Stimulated activated memory B cell treated with anti-CD40 and anti-IgM and Interleukin-4, amounts not matched to agents 10 μg/mL and 1 μg/mL and 100 μg/mL, for 72 hours (primary cell): ENCODE results near the gene YTHDC1.

ENCODE experiments used
- ATAC-seq: fragments of 150-1000 bp; cut with Tn5 transposase; 2 replicates; pipeline ENCODE4 v1.10.0; 2021
- H3K27ac Mint-ChIP-seq: one replicate; pipeline ENCODE4 v1.8.0; 2022; ENCODE audit warnings: mild to moderate bottlenecking, mixed read lengths
- H3K27me3 Mint-ChIP-seq: one replicate; pipeline ENCODE4 v1.8.0; 2022; ENCODE audit warnings: mixed read lengths
- H3K36me3 Mint-ChIP-seq: one replicate; pipeline ENCODE4 v1.8.0; 2022; ENCODE audit warnings: mixed read lengths
- H3K4me1 Mint-ChIP-seq: one replicate; pipeline ENCODE4 v1.8.0; 2022; ENCODE audit warnings: mixed read lengths
- H3K4me3 Mint-ChIP-seq: one replicate; pipeline ENCODE4 v1.8.0; 2022; ENCODE audit warnings: mild to moderate bottlenecking, moderate library complexity, mixed read lengths
- H3K9me3 Mint-ChIP-seq: one replicate; pipeline ENCODE4 v1.8.0; 2022; ENCODE audit warnings: mixed read lengths

The YTHDC1 gene

DNA sequence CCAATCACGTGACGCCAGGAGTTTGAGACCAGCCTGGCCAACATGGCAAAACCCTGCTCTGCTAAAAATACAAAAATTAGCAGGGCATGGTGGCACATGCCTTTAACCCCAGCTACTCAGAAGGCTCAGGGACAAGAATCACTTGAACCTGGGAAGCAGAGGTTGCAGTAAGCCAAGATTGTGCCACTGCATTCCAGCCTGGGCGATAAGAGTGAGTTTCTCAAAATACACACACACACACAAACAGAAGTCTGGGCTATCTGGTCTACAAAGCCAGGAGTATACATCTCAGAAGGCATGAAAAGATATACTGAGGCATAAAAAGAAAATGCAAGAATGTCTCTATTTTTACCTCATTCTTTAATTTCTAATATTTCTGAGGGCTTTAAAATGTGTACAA, 11.3 kb downstream of the YTHDC1 start:
- no peak overlapping the region for H3K4me3 Mint-ChIP-seq
- H3K36me3 Mint-ChIP-seq, result peaks cover 22% of the 10 kb centered on the region
- ATAC-seq, result no peak
- H3K4me1 Mint-ChIP-seq, result peaks cover 18% of the 10 kb centered on the region
- no peak overlapping the region for H3K27ac Mint-ChIP-seq
- H3K27me3 Mint-ChIP-seq, result no peaks in the 10 kb centered on the region
- H3K9me3 Mint-ChIP-seq, result no peaks in the 10 kb centered on the region

DNA sequence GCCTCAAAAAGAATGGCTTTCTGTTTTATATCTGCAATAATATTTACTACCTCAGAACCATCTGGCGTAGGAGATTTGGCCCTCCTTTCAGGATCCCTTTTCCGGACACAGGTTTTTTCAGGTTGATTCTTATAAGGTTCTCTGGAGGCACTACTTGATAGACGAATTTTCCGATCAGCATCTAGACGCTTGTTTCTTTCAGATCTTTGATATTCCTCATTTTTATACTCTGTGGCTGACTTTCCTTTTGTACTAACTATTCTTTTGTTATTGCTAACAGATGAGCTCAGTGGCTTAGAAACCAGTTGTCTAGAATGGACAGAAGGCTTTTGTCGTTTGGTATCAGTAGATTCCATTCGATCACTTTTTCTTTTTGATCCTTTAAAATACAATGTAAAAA, 12.4 kb downstream of the YTHDC1 start:
- Mint-ChIP-seq H3K4me1 (peaks cover 18% of the 10 kb centered on the region), H3K27ac (no peak overlapping the region), H3K9me3 (no peaks in the 10 kb centered on the region), H3K27me3 (no peaks in the 10 kb centered on the region), H3K4me3 (no peak overlapping the region), H3K36me3 (peaks cover 30% of the 10 kb centered on the region)
- ATAC-seq, result no peak

DNA sequence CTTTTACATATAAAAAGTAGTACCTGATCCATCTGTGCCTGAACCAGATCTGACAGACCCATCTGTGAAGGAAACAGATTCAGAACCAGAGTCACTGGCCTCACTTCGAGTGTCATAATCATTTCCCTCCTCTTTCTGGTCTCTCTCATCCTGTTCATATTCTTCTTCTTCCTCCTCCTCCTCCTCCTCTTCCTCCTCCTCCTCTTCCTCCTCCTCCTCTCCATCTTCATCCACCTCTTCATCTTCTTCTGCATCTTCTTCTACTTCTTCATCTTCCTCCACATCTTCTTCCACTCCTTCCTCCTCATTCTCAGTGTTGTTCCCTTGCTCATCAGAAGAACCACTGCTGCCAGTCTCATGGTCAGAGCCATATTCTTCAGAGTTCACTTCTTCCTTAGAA, 12.9 kb downstream of the YTHDC1 start:
- Mint-ChIP-seq H3K4me1 (peaks cover 15% of the 10 kb centered on the region), H3K36me3 (peaks cover 31% of the 10 kb centered on the region), H3K27ac (no peak overlapping the region), H3K9me3 (no peaks in the 10 kb centered on the region), H3K4me3 (no peak overlapping the region), H3K27me3 (no peaks in the 10 kb centered on the region)
- no peak for ATAC-seq

DNA sequence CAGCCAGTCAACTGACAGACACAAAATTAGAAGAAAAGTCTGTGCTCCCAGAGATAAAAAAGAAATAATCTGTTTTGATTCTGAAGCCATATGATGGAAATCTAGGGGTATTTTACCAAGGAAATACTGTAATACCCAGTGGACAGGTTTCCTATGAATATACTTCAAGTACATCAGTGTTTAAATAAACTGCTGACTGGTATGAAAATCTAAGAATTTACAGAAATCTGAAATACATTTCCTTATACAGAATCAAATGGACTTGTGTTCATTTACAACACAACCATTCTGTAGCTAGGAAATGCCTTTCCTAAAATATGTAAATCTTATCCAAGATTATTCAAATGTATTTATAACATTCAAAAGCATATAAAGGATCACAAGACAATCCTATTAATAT, 13.4 kb downstream of the YTHDC1 start:
- no peak for ATAC-seq
- peaks cover 10% of the 10 kb centered on the region for H3K4me1 Mint-ChIP-seq
- H3K9me3 Mint-ChIP-seq, result no peaks in the 10 kb centered on the region
- H3K4me3 Mint-ChIP-seq, result no peak overlapping the region
- H3K27me3 Mint-ChIP-seq, result no peaks in the 10 kb centered on the region
- no peak overlapping the region for H3K27ac Mint-ChIP-seq
- peaks cover 34% of the 10 kb centered on the region for H3K36me3 Mint-ChIP-seq

DNA sequence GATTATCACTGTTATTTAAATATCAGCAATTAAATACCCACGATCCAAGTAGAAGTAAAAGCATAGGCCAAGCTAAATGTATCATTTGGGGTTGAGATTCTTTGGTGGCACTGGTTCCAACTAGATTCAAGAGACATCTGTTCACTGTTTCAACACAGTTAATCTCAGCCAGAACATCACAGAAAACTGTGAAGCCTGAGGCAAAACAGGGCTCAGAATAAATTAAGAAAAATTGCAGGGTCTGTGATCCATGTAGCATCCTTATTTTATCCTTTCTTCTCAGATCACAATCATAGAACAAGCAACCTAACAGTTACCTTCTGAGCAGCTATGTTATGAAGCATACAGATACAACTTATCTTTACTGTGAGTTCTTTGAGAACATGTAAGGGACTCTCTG, 23.7 kb downstream of the YTHDC1 start:
- H3K4me1 Mint-ChIP-seq, result no peaks in the 10 kb centered on the region

DNA sequence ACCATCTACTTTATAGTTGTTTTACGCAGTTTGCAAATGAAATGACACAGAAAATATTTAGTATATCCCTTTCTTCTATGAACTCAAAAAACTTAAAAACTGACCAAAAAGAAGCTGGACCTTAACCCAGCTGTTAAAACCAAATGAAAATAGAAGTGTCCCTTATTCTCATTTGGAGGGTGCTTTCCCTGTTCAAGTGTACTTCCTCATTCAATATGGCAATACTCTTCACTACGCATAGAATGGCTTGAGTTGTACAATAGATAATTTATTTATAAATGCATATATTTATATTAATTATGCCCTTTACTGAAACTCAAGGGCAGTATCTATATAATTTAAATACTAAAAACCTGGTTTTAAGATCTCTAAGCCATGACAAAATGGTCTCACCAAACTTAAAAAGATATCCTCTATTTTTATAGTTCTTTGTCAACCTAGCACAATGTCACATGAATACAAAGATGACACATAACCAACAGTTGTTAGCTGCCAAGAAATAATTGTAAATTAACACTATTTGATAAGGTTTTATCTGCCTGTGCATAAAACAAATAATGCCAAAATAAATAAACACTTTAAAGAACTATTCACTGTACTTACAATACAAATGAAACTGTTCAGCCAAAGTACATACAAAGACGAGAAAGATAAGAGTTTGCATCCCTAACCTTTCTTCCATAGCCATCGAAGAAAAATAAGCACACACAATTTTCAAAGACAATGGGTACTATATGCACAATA, 25.2 kb downstream of the YTHDC1 start:
- Mint-ChIP-seq H3K27ac (no peak overlapping the region), H3K4me3 (no peak overlapping the region), H3K9me3 (no peaks in the 10 kb centered on the region), H3K27me3 (no peaks in the 10 kb centered on the region), H3K4me1 (no peaks in the 10 kb centered on the region), H3K36me3 (peaks cover 30% of the 10 kb centered on the region)
- ATAC-seq, result no peak

More for the DNA sequence above, 23.7 kb downstream of the YTHDC1 start:
- no peaks in the 10 kb centered on the region for H3K9me3 Mint-ChIP-seq
- H3K4me3 Mint-ChIP-seq, result no peak overlapping the region
- no peak overlapping the region for H3K27ac Mint-ChIP-seq
- no peak for ATAC-seq
- peaks cover 35% of the 10 kb centered on the region for H3K36me3 Mint-ChIP-seq
- H3K27me3 Mint-ChIP-seq, result no peaks in the 10 kb centered on the region

DNA sequence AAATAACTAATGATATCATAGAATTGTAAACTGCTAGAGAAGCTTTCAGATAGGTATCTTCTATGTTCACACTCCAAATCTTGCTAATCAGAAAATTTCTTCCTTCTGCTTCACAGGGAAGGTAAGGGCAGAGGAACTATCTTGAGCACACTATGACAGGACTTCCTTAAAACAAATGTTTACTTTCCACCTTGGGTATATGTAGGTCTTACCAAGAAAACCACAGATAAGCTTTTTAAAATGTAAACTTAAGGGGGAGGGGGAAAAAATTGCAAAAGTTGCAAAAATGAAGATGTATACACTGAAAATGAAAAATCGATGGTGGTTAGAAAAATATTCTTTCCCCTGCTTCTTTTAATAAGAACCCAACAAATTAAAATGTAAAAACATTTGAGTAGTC, 30.9 kb downstream of the YTHDC1 start:
- H3K4me1 Mint-ChIP-seq, result no peaks in the 10 kb centered on the region
- H3K27me3 Mint-ChIP-seq, result no peaks in the 10 kb centered on the region
- H3K27ac Mint-ChIP-seq, result no peak overlapping the region
- H3K36me3 Mint-ChIP-seq, result peaks cover 36% of the 10 kb centered on the region
- H3K9me3 Mint-ChIP-seq, result no peaks in the 10 kb centered on the region
- no peak overlapping the region for H3K4me3 Mint-ChIP-seq
- ATAC-seq, result no peak

DNA sequence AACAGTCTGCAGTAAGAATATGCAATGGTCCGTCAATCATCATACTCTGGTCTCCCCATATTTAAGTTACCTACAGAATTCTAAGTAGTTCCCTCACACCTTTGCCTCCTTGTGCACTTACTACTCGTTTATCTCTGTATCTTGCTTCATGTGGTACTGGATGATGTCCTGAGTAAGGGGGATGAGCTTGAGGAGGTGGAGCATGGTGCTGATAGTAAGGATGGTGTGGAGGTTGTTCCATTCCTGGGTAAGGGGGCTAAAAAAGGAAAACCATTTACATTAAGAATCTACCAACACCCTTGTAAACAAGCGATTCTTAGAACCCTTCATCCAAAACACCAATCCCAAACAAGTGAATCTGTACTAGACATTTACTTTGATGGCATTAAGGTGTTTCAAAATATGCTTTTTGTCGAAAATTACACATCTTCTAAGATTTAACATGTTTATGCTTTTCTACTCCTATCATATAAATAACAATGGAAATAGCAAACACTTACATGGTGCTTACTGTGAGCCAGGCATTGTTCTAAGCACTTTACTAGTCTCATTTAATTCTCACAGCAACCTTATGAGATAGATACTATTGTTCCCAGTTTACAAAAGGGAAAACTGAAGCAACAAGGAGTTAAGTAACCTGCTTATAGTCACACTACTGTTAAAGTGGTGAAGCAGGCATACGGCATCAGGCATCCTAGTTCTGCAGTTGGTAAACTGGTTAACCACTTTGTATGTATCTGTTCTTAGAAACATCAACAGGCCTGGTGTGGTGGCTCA, 33.5 kb downstream of the YTHDC1 start:
- no peak overlapping the region for H3K4me3 Mint-ChIP-seq
- no peaks in the 10 kb centered on the region for H3K9me3 Mint-ChIP-seq
- no peaks in the 10 kb centered on the region for H3K4me1 Mint-ChIP-seq
- no peak overlapping the region for H3K27ac Mint-ChIP-seq
- peaks cover 47% of the 10 kb centered on the region for H3K36me3 Mint-ChIP-seq
- H3K27me3 Mint-ChIP-seq, result no peaks in the 10 kb centered on the region
- no peak for ATAC-seq

DNA sequence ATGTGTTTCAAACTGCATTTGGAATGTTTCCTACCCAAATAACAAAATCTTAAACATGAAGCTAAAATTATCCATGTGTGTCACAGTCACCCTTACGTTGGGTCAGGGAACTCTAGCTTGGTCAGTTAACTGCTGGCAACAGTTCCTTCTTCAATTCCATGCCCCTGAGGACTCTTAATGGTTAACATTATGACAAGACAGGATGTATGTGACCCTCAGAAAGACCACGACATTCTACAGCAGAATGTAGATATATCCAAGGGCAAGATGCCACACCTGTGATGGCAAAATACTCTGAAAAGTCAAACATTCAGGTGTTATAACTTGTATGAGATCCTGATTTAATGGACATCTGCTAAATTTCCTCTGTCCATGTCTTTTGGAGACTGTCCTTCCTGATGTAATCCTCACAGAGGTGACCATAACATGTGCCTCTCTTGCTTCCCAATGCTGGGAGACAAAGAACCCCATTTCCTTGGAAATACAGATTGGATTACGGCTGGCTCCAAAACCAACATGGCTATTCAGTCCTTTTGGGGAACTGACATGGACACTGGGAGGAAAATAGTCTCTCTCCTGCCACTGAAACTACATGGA, 39.1 kb downstream of the YTHDC1 start:
- Mint-ChIP-seq H3K4me3 (no peak overlapping the region), H3K4me1 (no peaks in the 10 kb centered on the region), H3K9me3 (no peaks in the 10 kb centered on the region), H3K36me3 (peaks cover 29% of the 10 kb centered on the region), H3K27ac (no peak overlapping the region), H3K27me3 (no peaks in the 10 kb centered on the region)
- ATAC-seq, result no peak

DNA sequence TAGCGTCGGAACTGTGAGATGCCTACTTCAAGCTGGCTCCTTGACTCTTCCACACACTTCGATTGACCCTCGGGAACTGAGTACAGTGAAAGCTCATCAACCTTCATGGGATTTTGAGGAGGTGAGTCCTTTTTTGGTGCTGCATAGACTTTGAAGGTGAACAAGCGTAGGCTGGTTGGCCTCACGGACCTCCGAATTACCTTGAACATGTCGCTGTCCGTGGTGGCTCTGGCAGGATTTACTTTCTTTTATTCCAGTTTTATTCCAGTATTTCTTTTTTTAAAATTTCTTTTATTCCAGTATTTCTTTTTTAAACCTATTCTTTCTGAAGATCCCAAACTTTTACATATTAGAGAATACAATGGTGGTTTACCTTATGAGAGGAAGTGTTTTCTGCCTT, 45.2 kb downstream of the YTHDC1 start:
- H3K27me3 Mint-ChIP-seq, result no peaks in the 10 kb centered on the region
- no peaks in the 10 kb centered on the region for H3K36me3 Mint-ChIP-seq
- no peaks in the 10 kb centered on the region for H3K4me1 Mint-ChIP-seq
- H3K4me3 Mint-ChIP-seq, result no peak overlapping the region
- no peak for ATAC-seq
- no peak overlapping the region for H3K27ac Mint-ChIP-seq
- no peaks in the 10 kb centered on the region for H3K9me3 Mint-ChIP-seq

DNA sequence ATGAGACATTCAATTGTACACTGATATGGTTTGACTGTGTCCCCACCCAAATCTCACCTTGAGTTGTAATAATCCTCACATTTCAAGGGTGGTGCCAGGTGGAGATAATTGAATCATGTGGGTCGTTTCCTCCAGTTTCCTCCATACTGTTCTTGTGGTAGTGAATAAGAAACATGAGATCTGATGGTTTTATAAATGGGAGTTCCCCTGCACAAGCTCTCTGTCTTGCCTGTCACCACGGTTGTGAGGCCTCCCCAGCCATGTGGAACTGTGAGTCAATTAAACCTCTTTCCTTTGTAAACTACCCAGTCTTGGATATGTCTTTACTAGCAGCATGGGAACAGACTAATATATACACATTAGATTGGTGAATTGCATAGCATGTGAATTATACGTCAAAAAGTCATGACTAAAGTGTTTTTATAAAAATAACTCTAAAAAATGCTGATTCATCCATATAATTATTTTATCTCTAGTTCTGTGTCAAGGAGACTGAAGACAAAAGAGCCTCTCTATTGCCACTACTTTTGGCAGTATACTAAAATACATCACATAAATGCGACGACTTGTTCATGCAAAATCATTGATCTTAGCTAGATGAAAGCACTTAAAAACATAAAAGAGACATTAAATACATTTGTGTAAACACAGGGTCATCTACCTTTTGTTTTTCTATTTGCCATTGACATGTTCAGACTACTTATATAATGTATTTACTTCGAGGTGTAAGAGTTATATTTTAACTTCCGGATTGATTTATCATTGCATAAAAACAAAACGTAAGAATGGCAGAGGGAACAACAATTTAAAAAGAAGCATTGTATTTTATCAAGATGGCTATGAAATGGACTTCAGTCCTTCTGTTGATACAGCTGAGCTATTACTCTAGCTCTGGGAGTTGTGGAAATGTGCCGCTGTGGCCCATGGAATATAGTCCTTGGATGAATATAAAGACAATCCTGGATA, 50.1 kb downstream of the YTHDC1 start:
- ATAC-seq, result no peak
- Mint-ChIP-seq H3K36me3 (no peaks in the 10 kb centered on the region), H3K27ac (no peak overlapping the region), H3K4me3 (no peak overlapping the region), H3K9me3 (no peaks in the 10 kb centered on the region), H3K27me3 (no peaks in the 10 kb centered on the region), H3K4me1 (no peaks in the 10 kb centered on the region)

DNA sequence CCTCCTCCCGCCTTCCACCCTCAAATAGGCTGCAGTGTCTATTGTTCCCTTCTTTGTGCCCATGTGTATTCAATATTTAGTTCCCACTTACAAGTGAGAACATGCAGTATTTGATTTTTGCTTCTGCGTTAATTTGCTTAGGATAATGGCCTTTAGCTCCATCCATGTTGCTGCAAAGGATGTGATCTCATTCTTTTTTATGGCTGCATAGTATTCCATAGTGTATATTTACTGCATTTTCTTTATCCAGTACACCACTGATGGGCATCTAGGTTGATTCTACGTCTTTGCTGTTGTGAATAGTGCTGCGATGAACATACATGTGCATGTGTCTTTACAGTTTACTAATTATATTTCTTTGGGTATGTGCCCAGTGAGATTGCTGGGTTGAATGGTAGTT, 52.8 kb downstream of the YTHDC1 start:
- no peaks in the 10 kb centered on the region for H3K4me1 Mint-ChIP-seq
- H3K4me3 Mint-ChIP-seq, result no peak overlapping the region
- peaks cover 6% of the 10 kb centered on the region for H3K27me3 Mint-ChIP-seq
- H3K9me3 Mint-ChIP-seq, result no peaks in the 10 kb centered on the region
- no peak overlapping the region for H3K27ac Mint-ChIP-seq
- no peak for ATAC-seq
- no peaks in the 10 kb centered on the region for H3K36me3 Mint-ChIP-seq

DNA sequence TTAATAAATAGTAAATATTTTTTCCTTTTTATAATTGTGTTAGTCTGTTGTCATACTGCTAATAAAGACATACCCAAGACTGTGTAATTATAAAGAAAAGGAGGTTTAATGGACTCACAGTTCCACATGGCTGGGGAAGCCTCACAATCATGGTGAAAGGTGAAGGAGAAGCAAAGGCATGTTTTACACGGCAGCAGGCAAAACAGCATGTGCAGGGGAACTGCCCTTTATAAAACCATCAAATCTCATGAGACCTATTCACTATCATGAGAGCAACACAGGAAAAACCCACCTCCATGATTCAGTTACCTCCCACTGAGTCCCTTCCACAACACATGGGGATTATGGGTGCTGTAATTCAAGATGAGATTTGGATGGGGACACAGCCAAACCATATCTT, 58.6 kb downstream of the YTHDC1 start:
- Mint-ChIP-seq H3K36me3 (no peaks in the 10 kb centered on the region), H3K27me3 (peaks cover 26% of the 10 kb centered on the region), H3K4me3 (no peak overlapping the region), H3K4me1 (peaks cover 4% of the 10 kb centered on the region), H3K27ac (no peak overlapping the region), H3K9me3 (peaks cover 10% of the 10 kb centered on the region)
- no peak for ATAC-seq

DNA sequence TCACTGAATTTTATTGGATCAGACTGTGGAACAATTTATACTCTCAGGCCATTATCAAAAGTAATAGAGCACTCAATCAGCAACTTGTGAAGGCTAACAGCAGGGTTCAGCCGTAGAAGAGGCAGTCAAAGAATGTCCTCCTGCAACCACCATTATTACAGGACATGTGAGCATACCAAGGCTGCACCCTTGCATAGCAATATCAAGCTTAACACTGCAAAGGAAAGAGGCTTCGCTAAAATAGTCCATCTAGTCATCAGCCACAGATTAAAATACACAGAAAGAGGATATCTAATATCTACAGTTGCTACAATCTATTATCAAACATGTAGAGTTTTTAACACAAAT, 61.5 kb downstream of the YTHDC1 start:
- H3K9me3 Mint-ChIP-seq, result peaks cover 10% of the 10 kb centered on the region
- peaks cover 4% of the 10 kb centered on the region for H3K4me1 Mint-ChIP-seq
- no peak overlapping the region for H3K27ac Mint-ChIP-seq
- ATAC-seq, result no peak
- no peaks in the 10 kb centered on the region for H3K36me3 Mint-ChIP-seq
- H3K4me3 Mint-ChIP-seq, result no peak overlapping the region
- peaks cover 20% of the 10 kb centered on the region for H3K27me3 Mint-ChIP-seq
